ENCODE measurements around the gene STX18.

The STX18 gene

GRCh38 chr4:4376074-4376473, 165.8 kb downstream of the STX18 start:
- TF ChIP-seq CTCF (IDR thresholded peaks at IDR 0.05; ENCODE audit: extremely low read depth, missing control alignments) = no peak

GRCh38 chr4:4374388-4375098, 167.3 kb downstream of the STX18 start:
- DNase-seq (ENCODE audit: low spot score) = no peak

More at GRCh38 chr4:4376074-4376473, 165.8 kb downstream of the STX18 start:
- no peak for DNase-seq (ENCODE audit: low spot score)

More at GRCh38 chr4:4374388-4375098, 167.3 kb downstream of the STX18 start:
- TF ChIP-seq CTCF (IDR thresholded peaks at IDR 0.05; ENCODE audit: extremely low read depth, missing control alignments) = no peak
